ENCODE data around the gene CIDEB.

- TF ChIP-seq, protein P1, sequence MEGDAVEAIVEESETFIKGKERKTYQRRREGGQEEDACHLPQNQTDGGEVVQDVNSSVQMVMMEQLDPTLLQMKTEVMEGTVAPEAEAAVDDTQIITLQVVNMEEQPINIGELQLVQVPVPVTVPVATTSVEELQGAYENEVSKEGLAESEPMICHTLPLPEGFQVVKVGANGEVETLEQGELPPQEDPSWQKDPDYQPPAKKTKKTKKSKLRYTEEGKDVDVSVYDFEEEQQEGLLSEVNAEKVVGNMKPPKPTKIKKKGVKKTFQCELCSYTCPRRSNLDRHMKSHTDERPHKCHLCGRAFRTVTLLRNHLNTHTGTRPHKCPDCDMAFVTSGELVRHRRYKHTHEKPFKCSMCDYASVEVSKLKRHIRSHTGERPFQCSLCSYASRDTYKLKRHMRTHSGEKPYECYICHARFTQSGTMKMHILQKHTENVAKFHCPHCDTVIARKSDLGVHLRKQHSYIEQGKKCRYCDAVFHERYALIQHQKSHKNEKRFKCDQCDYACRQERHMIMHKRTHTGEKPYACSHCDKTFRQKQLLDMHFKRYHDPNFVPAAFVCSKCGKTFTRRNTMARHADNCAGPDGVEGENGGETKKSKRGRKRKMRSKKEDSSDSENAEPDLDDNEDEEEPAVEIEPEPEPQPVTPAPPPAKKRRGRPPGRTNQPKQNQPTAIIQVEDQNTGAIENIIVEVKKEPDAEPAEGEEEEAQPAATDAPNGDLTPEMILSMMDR (IDR thresholded peaks at IDR 0.05; ENCODE audit: poor library complexity, severe bottlenecking): no peak
- TF ChIP-seq SMC3 (conservative IDR thresholded peaks at IDR 0.05; ENCODE audit: poor library complexity): no peak
- TF ChIP-seq REST (IDR thresholded peaks at IDR 0.05; ENCODE audit: borderline replicate concordance): no peak
- no peak for TF ChIP-seq EZH2 (IDR thresholded peaks at IDR 0.05; ENCODE audit: borderline replicate concordance, insufficient read depth, low read length, poor library complexity, severe bottlenecking)
- TF ChIP-seq RAD21 (conservative IDR thresholded peaks at IDR 0.05): no peak
Measured at GRCh38 chr14:24317141-24317928, 9.6 kb upstream of the CIDEB start.

All from neural cell (in vitro differentiated cells).